Fibroblast of upper back skin (primary cell): ENCODE results near the gene DDX39B.
"Not testable (repeated sequence)": the region's sequence is repeated elsewhere in the genome, so short reads cannot be mapped to it uniquely, and the experiment has no call there.

Experiments used
- DNase-seq: peaks from one replicate; pipeline ENCODE4 v3.0.0-alpha.2; 2013

Gene DDX39B

DNA sequence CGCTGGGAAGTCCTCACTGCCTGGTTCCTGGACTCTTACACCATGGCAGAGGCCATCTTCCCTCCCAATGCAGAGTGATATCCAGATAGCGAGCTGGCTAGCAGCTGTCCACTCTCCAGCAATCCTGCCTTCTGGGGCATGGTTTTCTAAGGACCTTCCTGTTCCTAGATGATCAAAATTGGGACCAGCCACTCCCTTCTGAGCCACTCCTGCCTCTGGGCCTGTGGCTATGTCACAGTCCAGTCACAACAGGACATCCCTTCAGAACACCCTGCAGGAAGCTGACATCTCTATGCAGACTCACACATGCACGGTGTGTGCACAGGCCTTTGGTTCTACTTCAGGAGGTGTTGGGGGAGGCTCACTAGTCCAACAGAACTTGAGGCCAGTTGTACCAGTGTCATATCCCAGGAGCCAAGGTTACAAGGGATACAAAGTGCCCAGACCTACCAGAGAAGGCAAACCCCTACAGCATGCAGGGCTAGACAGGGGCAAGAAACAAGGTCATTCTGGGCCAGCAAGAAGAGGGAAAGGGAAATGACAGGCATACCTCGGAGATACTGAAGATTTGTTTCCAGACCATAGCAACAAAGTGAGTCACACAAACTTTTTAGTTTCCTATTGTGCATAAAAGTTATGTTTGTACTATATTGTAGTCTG lies 15.7 kb downstream of the DDX39B start:
- DNase-seq, result peak; percentile 27

DNA sequence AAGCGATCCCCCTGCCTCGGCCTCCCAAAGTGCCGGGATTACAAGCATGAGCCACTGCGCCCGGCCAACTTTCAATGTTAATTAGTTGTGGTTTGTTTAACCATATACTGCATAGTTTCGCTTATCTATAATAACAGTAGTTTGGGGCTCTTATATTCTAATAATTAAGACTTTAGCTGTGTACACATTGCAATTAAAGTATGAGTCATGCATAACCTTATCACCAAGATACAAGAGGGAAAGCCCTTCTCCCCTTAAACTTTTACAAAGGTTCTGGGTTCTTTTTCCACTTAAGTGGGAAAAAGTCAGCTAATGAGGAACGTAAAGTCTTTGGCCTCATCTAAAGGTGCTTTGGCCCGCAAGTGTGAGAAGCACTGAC lies 16.3 kb downstream of the DDX39B start:
- no peak for DNase-seq

DNA sequence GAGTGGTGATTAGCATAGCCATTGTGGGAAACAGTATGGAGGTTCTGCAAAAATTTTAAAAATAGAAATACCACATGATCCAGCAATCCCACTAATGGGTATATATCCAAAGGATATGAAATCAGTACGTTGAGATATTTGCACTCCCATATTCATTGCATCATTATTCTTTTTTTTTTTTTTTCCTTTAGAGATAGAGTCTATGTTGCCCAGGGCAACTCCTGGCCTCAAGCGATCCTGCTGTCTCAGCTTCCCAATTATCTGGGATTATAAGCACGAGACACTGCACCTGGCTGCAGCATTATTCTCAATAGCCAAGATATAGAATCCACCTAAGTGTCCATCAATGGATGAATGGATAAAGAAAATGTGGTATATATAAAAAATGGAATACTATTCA lies 20.0 kb downstream of the DDX39B start:
- no peak for DNase-seq

DNA sequence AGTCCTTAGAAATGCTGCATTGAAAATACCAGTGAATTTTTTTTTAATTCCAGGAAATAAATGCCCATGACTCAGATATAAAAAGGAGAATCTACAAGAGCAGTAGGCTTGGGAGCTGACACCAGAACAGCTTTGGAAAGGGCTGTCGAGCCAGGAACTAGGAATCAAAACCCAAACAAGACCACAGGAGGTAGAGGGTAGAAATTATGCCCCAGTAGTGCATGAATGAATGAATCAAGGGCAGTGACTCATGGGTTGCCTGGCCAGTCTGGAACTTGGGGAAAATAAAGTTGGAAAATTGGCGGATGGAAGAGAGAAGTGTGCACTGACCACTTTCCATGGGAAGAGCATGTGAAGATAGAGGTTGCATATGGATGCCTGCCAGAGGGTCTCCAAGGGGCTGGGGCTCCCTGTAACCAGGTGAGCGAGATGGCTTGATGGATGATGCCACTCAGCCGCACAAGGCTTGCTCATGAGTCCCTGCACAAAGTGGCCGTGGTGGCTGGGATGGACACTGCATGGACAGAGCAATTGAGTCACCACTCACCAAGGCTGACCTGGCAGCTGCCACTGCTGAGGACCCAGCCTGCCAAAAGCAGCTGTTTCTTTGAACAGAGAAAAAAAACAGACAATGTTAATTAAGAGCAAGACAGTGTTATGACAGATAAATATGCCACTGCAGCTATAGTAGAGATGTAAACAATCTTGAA lies 28.2 kb downstream of the DDX39B start:
- DNase-seq, result no peak

DNA sequence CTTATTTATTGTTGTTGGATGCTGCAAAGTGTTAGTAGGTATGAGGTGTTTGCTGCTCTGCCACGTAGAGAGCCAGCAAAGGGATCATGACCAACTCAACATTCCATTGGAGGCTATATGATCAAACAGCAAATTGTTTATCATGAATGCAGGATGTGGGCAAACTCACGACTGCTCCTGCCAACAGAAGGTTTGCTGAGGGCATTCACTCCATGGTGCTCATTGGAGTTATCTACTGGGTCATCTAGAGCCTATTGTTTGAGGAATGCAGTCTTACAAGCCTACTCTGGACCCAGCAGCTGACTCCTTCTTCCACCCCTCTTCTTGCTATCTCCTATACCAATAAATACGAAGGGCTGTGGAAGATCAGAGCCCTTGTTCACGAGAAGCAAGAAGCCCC lies 31.8 kb downstream of the DDX39B start:
- DNase-seq, result no peak

DNA sequence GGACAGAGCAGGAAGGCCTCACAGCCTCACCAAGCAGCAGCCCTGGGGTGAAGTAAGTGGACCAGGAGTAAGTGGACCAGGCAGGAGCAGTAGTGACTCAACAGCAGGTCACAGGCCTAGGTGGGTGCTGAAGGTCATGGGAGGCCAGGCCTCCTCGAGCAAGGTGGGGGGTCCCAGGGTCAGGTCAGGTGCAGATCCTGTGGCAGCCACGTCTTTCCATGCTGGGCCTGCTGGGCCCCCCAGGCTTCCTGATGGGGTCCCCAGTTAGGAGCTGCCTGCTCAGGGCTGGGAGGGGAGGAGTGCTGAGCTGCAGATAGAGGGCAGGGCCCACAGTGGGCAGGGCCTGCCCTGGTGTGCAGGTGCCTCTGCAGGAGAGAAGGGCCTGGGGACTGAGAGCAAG lies 32.8 kb downstream of the DDX39B start:
- DNase-seq, result not testable (repeated sequence)

DNA sequence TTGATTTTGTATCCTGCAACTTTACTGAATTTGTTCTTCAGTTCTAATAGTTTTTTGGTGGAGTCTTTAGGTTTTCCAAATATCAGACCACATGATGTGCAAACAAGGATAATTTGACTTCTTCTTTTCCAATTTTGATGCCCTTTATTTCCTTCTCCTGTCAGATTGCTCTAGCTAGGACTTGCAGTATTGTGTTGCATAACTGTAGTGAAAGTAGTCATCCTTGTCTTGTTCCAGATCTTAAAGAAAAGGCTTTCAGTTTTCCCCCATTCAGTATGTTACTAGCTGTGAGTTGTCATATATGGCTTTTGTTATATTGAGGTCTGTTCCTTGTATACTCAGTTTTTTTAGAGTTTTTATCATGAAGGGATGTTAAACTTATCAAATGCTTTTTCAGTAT lies 39.2 kb downstream of the DDX39B start:
- DNase-seq, result no peak

DNA sequence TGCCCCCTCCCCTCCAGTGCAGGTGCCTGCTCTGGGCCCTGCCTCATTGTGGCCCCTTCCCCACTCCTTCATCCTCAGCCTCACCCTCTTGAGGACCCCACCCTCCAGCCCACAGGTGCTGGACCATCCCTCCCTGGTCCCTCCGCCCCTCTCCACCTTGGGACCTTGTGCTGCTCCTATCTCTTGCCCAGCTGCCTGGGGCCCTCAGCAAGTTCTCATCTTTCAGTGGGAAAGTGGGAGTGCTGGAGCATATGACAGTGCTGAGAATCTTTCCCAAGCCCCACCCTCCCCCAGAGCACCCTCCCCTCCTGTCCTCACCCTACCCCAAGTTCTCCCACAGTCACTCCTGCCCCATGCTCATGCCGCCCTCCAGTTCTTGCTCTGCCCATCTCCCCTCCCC lies 42.2 kb downstream of the DDX39B start:
- DNase-seq, result not testable (repeated sequence)

DNA sequence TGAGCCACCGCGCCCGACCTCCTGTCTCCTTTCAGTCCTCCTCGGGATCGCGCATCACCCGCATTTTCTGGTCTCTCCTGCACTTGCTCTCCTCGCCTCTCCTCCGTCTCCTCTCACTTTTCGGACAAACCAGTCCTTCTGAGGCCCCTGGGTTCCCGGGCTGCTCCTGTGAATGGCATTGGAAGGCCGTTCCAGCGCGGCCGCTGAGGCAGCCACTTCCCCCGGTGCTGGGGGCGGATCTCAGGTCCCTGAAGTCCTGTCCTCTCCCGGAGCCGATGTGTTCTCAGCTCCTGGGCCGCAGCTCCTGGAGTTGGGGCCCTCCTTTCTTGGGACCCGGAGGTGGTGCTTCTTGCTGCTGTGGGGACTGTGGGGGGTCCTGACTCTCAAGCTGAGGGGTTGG lies 43.1 kb downstream of the DDX39B start:
- DNase-seq, result no peak

DNA sequence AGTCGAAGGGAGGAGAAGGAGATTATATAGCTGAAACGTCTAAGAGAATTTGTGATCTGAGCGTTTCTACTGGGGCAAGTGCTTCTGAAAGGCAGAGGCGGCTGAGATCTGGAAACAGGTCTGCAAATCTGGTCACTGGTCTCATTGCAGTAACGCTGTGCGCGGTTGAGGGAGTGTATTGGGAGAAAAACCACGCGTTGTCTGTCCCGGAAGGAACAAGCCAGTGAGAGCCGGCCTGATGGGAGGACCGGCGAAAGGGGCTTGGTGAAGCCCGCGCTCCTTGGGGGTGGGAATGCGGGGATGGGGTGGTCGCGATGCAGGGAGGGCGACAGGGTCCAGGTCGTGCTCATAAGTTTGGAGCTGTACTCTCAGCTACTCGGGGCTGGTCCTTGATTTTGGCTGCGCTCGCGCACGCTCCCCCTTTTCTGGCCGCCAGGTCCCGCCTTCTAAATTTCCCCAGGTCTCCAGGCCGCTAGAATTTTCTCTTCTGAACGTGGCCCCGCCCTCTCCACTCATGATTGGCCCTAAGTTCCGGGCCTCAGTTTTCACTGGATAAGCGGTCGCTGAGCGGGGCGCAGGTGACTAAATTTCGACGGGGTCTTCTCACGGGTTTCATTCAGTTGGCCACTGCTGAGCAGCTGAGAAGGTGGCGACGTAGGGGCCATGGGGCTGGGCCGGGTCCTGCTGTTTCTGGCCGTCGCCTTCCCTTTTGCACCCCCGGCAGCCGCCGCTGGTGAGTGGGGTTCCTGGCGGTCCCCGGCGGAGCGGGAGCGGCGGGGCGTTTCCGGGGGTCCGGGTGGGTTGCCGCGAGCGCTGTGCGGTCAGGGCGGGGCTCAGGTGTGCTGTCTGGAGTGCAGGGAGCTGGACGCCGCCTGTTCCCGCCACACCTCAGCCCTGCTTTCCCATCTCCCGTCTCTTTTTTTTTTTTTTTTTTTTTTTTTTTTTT lies 44.0 kb downstream of the DDX39B start, which contains the start of gene MICB:
TSS of gene MICB (plus strand) at position 615 of the 946 bp plus-strand sequence. CDS start at position 664, 49 bp downstream.
- peak; percentile 49 for DNase-seq

DNA sequence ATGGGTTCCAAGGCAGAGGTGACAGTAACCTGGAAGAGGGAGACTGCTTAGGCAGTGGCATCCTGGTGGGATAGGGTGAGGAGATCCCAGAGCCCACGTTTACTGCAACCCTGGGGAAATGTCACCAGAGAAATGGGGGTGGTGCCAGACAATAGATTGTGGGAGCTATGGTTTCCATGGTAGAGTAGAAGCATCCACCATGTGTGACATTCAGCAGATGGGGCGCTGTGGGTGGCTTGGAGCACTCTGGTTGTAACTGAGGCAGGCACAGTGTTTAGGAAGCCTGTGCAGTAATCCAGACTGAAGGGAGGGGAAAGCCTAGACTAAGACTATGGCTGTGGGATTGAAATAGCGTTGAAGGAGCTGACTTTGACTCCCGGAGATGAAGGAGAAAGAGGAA lies 45.0 kb downstream of the DDX39B start:
- not testable (repeated sequence) for DNase-seq

DNA sequence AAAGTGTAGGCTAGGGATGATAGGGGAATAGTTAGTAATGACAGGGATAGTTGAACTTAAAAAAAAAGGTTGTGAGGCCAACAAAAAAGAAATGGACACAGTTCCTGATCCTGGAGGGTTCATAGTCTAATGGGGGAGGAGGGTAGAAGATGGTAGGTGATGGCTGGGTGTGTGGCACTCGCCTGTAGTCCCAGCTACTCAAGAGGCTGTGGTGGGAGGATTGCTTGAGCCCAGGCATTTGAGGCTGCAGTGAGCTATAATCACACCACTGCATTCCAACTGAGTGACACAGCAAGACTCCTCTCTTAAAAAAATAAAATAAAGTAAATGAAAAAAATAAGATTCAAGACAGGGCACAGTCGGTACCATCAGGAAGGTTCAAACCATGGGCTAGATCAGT lies 46.2 kb downstream of the DDX39B start:
- peak; percentile 61 for DNase-seq

DNA sequence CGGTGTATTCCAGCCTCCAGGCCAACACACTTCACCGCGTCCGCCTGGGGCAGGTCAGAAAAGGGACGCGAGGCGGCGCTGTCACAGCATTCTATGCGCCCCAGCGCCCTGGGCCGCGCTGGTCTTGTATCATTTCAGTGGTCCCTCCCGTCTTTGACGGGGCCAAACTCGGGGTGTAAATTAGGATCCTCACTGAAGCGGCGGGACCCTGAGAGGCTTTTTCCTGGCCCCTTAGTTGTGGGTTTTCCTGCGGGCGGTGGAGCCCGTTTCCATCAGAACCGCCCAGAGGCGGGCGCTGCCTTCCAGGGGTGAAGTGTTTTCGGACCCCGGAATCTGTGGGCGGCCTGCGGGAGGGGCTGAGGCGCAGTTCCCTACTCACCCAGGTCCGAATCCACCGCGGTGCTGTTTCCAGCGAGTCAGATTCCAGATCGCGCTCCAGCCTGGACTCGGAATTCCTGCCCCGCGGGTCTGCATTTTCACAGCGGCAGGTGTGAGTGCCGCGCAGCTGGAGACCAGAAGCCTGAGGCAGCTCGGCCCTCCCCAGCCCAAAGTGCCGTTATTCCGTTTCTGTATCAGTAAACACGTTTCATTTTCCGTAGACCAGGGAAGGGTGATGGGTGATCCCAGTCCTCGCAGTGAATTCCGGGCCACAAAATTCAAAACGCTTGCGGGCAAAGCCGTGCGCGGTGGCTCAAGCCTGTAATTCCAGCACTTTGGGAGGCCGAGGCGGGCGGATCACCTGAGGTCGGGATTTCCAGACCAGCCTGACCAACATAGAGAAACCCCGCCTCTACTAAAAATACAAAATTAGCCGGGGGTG lies 47.7 kb downstream of the DDX39B start:
- DNase-seq, result peak; percentile 66

DNA sequence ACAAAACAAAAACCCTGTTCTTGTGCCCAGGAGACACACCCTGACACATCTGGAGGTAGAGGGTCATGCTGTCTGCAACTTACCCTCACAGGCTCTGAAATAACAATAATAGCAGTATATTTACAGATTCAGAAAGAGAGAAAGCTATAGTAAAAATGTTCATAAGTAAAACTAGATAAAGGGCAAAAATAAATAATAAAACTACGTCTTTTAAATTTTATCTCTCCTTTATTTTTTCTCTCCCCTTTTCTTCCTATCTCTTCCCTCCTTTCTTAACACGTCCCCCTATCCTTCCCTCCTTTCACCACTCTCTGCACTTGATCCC lies 48.3 kb downstream of the DDX39B start:
- not testable (repeated sequence) for DNase-seq

DNA sequence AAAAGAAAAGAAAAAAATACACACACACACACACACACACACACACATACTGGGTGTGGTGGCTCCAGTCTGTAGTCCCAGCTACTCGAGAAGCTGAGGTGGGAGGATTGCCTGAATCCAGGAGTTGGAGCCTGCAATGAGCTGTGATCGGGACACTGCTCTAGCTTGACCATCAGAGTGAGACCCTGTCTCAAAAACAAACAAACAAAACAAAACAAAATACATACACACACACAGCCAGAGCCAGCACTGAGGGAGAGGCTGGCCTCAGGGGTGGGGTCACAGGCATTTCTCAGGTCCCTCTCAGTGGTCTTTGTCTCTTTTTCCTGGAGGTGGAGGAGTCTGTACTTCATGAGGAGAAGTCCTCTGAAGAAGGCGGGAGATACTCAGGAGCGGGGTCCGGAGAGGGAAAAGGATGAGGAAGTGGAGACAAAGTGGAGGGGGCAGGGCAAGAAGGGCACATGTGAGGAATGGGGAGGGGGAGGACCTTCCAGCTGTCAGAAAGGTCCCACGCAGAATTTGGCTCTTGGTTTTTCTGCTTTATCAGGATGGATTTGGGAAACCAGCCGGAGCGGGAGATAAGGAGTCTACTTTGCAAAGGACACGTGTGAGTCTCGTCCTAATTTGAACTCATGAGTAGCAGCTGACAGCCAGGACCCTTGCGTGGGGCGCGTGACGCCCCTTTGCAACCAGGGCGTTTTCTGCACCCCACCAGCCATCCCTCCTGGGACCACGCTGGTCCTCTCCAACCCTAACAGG lies 51.5 kb downstream of the DDX39B start:
- no peak for DNase-seq

DNA sequence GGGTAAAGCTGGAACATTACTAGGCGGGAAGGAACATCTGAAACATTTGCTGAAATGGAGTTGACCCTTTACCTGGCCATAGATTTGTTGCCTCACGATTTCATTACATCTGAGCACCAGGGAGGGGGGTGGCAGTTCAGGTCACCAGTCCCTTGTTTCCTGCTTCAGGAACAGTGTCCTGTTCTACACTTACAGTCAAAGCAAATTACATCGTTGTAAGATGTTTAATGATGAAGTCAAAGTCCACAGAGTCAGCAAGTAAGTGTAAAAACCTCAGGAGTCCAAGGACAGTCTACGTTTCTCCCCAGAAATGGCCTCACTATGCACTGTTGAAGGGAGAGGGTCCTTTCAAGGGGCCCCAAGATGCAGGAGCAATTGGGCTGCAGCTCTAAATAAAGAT lies 52.7 kb downstream of the DDX39B start:
- DNase-seq, result no peak

DNA sequence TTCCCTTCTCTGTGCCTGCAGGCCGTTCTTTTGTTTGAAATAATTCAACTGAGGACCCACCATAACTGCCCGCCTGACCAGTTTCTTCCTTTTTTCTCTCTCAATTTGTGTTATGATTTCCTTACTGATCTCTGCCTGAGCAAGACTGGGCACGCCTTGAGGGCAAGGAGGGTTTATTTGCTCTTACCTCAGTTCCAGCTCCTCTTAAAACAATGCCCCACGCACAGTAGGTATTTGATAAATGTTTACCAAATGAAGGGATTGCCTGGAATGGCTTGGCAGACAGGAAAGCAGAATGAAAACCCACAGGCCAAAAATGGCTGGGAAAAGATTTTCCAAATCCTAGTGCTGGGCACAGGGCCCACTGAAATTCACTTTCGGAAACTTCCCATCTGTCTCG lies 54.1 kb downstream of the DDX39B start:
- not testable (repeated sequence) for DNase-seq

DNA sequence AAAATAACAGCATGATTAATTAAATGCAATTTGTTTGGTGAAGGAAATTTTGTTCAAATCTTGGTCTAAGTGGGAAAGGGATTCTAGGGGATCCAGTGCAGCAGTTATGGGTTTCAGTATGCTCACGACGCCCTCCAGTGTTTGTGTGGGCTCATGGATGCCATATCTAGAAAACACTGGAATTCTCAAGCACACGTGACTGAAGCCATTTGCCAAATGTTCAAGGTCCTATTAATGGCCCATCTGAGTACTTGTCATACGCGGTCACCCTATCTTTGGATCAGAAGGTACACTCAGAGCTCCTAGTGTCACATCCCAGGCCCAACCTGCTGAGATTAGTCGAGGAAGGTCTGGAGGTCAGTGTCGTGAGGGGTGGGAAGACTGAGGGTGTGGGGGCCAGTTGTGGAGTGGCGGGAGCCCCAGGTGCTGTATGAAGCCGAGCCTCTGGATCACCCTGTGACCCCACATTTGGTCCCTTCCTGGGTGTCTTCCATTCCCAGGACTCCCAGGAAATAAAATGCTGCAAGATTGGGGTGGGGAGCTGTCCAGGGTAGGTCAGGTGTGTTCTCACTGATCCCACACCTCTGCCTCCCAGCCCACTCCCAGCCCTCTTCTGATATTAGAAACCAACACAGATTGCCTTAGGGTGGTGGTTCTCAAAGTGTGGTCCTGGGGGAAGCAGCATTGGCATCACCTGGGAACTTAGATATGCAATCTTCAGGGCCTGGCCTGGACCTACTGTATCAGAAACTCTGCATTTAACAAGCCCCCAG lies 55.6 kb downstream of the DDX39B start:
- DNase-seq, result not testable (repeated sequence)

DNA sequence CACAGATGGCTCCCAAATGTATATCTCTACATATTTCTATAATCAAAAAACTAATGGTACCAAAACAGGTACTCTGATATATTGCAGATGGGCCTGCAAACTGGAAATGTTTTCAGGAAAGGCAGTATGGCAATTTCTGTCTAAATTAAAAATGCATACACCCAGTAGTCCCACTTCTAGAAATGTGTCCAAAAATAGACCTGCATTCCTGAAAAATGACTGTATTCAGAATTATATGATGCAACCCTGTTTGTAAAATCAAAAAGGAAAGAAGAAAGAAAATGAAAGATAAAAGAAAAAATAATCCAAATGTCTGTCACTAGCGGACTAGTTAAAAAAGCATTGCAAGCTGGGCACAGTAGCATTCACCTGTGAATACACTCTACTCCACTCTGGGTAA lies 56.7 kb downstream of the DDX39B start:
- peak; percentile 54 for DNase-seq

DNA sequence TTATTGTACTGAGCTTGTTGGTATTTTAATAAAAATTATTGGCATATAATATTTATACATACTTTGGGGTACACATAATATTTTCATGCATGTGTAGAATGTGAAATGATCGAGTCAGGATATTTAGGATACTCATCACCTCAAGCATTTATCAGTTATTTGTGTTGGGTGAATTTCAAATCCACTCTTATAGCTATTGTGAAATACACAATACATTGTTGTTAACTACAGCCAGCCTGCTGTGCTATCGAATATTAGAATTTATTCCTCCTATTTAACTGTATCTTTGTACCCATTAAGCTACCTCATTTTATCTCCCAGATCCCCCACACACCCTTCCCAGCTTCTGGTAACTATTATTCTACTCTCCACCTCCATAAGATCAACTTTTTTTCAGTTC lies 58.4 kb downstream of the DDX39B start:
- no peak for DNase-seq

DNA sequence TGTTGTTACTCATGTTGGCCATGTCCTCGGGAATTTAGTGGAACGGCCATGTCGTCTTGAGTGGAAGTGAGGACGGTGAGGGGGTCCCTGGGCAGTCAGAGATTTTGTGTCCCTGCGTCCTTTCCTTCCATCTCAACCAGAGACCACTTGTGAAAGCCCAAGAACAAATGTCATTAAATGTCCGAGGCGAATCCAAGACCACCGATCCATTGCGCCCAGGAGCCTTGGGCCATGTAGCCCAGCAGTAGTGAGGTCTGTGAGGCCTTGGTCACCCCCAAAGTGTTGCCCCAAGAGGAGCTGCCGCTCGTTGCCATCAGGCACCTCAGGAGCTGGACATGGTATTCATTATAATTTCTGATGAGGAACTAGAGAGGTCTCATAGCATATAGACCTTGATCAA lies 61.2 kb downstream of the DDX39B start:
- DNase-seq, result no peak
